T1000 (cell line): ENCODE results near the gene RASL10B.
"Not testable (repeated sequence)": the region's sequence is repeated elsewhere in the genome, so short reads cannot be mapped to it uniquely, and the experiment has no call there.

ENCODE experiments used
- DNase-seq: peaks from one replicate; lab custom pipeline; 2025; ENCODE audit warnings: mixed read lengths; lab: John Stamatoyannopoulos, UW

Gene RASL10B

DNA sequence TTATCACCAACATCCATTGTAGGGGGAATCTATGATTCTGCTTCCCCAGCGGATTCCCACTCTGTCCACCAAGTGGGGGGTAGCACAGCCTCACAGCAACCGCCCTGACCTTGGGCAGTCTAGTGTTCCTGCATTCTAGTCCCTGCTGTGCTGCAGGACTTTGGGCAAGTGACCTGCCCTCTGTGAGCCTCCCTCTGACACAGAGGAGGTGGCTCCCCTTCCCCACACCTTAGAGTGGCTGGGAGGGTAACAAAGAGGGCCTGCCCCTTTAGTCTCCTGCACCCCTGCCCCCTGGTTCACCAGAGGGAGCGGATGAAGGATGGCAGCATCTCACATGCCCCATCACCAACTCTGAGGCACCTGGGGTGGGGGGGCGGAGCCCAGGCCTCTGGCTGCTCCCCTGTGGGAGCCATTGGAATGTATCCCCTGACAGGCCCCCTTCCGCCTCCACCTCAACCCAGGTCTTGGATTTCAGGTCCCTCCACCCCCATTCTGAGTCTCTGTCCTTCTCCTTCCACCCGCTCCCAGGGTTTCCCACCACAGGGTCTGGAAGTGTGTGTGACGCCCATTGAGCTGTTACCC is 11.5 kb downstream of the RASL10B start:
- no peak for DNase-seq

DNA sequence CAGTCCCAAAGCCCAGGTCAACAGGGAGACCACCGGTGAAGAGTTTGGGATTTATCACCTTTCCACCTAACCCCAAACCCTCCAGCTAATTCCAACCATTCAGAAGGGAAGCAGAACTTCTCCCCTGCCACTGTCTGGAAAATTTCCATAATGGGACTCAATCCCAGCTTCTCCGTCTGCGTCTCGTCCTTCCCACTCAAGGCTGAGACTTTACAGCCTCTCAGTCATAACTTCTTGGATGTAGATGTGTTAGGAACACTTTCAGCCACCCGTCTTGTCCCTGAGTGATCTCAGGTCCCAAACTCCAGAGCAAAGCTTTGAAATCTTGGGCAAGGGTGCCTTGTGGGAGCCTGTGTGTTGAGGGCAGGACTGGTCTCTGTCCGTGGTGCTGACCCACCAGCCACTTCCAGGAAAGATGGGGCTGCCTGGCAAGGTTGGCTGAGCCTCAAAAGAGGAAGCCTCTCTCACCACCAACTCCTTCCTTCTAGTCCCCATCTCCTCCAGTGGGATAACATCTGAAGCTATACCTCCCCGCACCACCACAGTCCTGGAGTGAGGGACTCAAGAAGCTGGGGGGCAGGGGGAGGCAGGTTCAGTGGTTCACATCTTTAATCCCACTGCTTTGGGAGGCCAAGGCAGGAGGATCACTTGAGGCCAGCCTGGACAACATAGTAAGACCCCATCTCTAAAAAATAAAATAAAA is 12.3 kb downstream of the RASL10B start:
- DNase-seq: peak; percentile 26

DNA sequence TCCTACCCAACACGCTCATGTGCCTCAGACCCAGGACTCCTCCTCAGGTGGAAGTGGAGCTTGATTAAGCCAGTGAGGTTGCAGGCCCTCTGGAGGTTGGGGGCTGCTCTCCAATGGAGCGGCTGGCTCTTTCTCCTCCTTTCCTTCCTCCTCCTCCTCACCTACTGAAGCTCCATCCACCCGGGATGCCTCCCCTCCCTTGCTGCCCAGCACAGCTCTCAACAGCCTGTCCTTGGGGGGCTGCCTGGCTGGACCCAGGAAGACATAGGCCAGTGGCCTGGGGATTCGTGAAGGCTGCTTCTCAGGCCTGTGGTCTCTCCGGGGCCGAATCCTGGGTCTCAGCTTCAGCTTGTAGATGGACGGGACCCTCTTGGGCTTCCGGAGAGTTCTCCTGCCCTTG is 13.4 kb downstream of the RASL10B start:
- no peak for DNase-seq

DNA sequence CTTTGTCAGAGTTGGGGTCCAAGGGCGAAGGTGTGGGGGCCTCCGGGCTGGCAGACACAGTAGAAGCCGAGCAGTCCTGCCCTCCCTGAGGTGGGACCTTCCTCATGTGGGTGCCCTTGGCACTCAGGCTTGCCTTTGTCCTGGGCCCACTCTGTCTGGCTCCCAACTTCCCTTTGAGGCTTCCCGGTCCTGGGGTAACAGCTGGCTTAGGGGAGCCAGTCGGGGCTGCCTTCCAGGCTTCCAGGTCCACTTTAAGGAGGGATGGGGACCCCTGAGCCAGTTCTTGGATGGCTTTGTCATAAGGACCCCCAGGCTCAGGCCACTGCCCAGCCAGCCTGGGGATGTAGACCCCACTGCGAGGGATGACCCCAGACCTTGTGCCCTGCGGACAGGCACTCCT is 13.8 kb downstream of the RASL10B start:
- no peak for DNase-seq

DNA sequence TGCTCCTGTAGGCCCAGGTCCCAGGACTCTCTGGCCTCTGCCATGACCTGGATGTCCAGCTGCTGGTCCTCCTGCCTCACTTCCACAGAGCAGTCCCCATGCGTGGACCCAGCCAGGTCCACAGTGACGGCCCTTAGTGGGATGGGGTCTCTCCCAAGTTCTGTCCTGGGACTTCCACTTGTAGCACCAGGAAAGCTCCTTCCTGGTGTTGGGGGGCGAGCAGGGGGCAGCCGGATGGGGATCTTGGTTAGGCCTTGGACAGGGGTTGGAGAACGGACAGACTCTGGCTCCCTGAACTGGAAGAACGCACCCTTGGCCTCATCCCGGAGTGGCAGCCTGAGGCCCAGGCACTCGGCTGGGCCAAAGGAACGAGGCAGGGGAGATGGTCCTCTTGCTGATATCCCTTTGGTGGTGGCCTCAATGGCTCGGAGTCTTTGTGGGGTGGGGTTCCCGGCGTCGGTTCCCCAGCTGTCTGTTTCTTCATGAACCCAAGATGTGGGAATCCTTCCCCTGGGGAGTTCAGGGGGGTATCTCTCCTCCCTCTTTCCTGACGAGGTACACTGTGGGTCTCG is 14.4 kb downstream of the RASL10B start:
- no peak for DNase-seq

DNA sequence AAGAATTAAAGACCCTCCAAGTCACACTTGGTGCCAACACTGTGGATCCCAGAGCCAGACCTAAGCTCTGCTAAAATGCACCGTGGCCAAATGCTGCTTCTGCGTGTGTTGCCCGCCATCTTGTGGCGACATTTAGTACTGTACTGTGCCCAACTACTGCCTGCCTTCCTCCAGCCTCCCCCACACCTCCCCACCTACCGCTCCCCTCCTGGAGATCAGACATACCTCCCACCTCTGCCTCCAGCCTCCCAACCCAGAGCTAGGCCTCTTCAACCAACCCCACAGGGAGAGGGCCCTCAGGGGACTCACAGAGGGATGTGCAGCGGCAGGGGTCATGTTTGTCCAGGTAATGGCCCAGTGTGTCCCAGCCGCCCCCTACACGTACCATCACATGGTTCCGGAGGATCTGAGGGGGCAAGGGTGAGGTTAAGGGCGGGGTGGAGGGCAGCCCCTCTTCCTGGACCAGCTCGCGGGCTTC is 16.1 kb downstream of the RASL10B start:
- peak; percentile 26 for DNase-seq

DNA sequence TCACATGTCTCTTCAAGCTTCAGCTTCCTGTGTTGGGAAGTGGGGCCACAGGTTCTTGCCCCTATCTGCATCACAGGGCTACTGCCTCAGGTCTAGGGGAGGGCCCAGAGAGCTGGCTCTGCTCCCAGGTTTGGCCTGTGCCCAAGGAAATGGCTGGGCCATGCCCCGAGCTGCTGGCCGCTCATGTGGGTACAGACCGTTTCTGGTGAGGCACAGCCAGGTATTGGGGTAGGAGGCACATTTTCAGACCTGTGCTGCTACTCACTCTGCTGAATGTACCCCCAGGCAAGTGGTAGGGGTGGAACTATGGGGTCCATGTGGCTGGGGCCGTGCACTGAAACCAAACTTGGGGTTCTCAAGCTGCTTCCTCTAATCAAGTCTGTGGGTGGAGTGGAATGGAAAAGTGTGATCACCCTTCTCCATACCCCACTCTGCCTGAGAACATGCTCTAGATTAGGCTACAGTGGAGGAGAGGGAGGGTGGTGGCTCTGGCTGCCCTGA is 17.0 kb downstream of the RASL10B start:
- DNase-seq: no peak

DNA sequence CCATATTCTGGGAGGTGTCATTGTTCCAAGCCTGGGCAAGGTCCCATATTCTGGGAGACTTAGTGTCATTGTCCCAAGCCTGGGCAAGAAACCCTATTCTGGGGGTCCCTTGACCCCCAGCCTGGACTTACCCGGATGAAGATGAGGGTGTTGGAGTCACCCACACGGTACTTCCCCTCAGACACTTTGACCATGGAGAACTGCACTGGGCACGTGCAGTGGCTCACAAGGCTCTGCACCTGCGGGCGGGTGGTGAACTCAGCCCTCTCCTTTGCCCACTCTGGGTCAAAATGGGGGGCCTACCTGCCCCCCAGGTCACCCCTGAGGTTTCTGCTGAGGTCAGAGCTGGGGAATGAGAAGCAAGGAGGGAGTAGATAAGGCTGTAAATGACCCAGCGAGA is 17.5 kb downstream of the RASL10B start:
- DNase-seq: no peak

DNA sequence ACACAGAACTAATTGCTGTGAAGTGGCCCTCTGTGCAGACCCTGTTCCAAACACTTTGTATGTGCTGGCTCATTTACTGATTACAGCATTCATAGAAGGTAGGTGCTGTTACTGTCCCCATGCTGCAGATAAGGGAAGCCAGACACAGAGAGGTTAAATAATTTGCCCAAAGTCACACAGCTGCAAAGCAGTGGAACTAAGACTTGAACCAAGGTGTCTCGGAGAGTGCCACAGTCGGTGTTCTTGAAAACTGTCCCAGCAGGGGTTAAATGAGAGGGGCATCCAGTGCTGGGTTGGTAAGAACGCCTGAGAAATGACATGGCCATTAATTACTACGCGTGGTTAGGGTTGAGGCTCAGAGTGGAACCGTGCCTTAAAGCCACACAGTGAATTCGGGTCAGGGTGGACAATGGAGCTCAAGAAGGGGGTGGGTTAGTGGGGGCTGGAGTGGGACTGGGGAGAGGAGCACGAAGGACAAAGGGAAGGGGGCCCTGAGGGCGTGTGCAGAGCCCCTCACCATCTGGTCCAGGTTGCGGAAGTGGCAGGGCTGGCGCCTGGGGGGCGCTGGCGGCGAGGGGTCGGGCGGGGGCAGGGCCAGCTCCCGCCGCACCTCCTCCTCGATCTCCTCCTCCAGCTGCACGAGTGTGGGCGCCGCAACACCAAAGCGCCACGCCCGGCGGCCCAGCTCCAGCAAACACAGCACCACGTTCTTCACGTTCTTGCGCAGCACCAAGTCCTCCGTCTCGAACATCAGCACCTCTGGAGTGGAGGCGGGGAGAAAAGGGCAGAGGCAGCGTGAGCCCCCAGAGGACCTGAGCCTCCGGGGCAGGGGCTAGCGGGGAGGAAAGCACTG is 18.3 kb downstream of the RASL10B start:
- DNase-seq: no peak

DNA sequence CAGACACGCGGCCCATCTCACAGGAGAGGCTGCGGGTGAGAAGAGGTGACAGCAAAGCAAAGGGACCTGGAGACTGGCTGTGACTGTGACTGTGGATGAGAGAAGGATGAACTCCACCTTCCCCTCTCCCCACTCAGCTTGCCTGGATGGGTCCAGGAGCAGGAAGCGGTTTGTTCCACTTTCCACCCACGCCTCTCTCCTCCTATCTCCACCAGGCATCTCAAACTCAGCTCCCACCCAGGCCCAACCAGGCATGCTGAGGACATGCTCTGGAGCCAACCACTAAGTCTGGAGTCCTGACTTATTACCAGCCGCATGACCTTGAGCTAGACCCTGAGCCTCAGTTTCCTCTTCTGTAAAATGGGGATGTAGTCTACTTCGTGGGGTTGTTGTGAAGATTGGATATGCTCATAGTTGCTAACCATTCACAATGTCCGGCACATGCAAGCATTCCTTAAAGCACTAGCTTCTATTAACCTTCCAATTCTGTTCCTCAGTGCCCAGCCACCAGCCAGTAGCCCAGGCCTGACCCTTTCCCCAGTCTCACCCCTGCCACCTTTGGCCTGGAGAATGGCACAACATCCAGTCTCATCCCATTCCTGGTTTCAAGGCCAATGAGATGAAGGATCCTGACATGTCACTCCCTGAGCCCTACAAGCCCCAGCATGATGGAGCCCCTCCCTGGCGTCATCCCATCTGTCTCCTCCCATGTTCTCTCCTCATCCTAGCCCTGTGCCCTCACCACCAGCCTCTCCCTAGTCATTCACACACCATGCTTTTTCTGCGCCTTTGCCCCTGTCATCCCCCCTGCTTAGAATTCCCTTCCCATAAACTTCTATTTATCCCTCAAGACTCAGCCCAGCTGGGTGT is 19.3 kb downstream of the RASL10B start:
- no peak for DNase-seq

DNA sequence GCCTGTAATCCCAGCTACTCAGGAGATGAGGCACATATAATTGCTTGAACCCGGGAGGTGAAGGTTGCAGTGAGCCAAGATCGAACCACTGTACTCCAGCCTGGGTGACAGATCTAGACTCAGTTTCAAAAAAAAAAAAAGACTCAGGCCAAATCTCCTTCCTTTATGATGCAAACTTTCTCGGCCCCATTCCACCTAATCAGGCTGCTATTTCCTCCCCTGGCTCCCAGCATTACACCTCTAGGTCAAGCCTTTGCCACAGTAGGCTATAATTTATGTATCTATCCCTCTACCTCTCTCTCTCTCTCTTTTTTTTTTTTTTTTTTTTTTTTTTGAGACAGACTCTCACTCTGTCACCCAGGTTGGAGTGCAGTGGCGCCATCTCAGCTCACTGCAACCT is 20.1 kb downstream of the RASL10B start:
- not testable (repeated sequence) for DNase-seq

DNA sequence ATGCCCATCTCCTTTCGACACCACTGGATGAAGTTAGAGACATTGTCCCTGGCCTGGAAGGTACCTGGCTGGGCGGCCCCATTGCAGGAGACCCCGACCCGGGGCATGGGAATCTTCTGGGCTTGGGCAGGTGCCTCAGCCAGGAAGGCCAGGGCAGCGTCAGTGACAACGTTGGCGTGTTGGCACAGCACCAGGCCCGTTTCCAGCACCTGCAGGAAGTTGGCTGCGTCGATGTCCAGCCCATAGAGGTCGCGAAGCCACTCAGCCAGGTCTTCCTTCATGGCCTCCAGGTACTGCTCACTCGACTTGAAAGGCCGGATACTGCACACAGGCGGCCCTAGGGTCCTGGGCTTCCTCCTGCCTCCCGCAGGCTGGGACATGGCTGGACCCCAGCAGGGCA is 21.0 kb downstream of the RASL10B start:
- DNase-seq: no peak

DNA sequence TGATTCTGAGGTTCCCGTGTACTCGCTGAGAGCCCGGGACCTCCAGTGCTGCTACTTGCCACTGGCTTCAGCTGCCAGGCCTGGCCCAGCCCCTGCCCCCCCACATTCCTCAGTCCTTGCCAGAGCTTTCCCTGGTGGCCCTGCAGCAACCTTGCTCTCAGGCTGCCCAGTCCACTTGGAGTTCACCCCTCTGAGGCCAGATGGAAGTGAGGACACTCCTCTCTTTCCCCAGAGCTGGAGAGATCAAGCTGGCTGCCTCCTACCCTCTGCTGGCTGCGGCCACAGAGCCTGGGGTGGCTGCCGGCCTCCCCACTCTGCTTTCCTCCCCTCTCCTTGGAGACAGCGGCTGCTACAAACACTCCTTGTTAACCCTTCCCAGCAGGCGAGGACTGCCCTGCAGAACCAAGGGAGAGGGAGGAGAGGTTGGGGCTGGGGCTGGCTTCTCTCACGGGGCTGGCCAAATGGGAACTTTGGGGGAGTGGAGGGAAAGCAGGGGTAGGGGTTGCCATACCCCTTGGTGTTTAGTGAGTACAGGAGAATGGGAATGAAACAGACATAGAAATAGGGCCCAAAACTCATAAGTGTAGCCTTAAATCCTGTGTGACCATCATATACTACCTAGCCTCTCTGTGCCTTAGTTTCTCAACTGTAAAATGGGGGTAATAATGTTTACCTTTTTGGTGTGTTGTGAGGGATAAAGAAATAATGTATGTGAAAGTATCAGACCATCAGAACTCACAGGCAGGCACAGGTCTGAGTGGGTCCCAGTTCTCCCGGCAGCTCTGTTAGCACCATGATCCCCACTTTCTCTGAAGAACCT is 21.7 kb downstream of the RASL10B start, which contains the start of gene GAS2L2:
TSS of gene GAS2L2 (minus strand) at position 295 of the 820 bp plus-strand sequence. CDS start 389 bp downstream, outside the sequence.
- DNase-seq: no peak

DNA sequence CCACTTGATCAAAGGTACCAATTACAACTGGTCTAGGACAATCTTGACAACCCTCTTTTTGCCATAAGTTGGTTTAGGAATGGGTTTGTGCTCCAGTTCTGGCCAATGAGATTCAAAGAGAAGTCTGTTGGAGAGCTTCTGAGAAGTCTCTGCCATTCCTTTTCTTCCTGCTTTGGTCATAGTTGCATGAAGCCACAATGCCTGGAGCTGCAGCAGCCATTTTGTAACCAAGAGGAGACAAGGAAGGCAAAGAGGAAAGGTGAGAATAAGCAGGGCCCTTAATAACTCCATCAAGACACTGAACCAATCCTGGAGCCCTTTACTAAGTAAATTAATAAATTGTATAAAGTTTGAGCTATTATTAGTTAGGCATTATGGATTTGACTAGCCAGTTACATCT is 25.8 kb downstream of the RASL10B start:
- no peak for DNase-seq

DNA sequence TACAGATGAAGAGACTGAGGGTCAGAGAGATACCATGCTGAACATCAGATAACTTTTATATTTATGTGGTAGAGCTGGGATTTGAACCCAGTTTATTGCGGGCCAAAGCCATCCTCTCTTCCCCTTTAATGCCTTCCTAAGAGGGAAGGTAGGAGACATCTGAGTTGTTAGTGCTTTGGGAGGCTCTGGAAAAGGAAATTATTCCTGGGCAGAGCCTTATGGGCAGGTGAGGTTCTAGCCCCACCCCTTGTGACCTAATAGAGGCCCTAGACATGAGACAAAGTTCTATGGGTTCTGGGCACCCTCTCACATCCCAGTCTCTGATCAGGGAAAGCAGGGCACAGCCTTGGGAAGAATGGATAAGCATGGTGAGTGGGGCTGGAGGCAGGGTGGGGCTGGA is 29.1 kb downstream of the RASL10B start, which contains the start of gene C17orf50:
TSS of gene C17orf50 (plus strand) at position 301 of the 400 bp plus-strand sequence. CDS start at position 356, 55 bp downstream.
- DNase-seq: no peak

DNA sequence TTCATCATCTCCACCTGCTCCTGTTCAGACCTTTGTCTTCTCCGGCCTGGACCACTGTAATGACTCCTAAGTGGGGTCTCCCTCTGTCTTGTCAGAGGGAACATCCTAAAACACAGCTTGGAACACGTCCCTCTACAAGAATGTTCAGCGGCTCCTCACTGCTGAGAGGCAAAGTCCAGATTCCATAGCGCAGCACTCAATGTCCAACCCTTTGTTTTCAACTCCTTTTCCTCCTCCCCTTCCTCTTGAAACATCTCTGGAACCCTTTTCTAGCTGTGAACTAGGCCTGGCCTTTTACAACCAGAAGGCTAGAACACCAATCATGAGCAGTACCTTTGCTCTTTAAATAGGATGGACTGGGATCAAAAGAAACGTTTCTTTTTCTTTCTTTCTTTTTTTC is 30.2 kb downstream of the RASL10B start:
- DNase-seq: no peak

DNA sequence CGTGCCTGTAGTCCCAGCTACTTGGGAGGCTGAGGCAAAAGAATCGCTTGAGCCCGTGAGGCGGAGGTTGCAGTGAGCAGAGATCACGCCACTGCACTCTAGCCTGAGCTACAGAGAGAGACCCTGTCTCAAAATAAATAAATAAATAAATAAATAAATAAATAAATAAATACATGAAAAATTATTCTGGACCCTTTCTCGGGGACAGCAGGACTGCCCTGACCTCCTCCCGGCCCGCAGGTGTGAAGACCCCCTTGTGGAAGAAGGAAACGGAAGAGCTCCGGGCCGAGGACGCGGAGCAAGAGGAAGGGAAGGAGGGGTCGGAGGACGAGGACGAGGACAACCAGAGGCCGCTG is 32.3 kb downstream of the RASL10B start:
- DNase-seq: no peak

DNA sequence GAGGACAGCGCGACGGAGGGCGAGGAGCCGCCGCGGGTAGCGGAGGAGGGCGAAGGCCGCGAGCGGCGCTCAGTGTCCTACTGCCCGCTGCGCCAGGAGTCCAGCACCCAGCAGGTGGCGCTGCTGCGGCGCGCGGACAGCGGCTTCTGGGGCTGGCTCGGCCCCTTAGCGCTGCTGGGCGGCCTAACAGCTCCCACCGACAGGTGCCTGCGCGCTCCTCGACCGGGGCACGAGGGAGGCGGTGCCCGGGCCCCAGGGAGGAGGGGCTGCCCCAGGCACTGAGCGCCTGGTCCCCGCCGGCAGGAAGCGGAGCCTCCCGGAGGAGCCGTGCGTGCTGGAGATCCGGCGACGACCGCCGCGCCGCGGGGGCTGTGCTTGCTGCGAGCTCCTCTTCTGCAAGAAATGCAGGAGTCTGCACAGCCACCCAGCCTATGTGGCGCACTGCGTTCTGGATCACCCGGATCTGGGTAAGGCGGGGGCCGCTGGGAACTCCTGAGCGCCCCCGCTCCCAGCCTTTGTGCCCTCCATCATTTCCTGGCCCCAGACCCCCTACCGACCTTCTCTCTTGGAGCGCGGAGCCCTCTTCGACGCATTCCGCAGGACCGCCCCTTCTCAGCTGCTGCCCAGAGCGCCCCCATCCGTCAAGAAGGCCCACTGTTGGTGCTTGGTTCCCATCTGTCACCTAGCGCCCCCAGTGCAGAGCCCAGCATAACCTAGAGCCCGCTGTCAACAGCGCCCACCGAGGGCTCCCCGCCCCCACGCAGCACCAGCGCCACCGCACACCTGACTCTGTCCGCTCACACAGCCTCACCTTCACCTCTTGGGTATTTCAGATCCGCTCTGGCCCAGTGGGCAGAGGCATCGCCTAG is 32.9 kb downstream of the RASL10B start:
- DNase-seq: peak; percentile 85

DNA sequence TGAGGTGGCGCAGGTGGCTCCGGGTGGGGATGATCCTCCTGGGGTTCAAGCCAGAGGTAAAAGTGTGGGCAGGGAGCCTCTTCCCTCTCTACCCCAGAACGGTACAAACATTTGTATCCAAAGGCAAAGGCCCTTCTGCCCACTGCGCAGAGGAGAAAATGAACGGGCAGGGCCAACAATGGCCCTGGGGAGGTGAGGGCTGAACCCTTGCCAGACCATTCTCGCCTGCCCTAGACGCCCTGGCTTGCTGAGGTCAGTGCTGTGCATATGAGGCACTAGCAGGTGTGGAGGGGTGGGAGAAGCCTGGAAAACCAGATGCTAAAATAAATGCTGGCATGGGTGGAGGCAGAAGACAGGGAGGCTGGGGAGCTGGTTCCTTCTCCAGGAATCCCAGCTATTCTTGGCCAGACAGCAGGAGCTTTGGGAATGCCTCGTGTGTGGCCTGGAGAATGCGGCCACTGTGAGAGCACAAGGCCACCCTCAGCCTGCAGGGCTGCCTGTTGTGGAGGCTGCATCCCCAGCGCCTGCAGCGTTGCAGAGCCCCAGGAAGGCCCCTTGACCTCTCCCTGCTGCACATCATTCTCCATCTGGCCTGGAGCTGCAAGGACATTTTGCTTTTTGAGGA is 33.8 kb downstream of the RASL10B start:
- no peak for DNase-seq
